ENCODE data around the gene TPP2. TPM values are rescaled to one million over a fixed set of nuclear protein-coding genes. Genes with fewer than 3 reads are reported as not detected.

Gene TPP2
- total RNA-seq, 1 donor from 2014 or later = 29.3 TPM

GRCh38 chr13:102702965-102703725 is 106.4 kb downstream of the TPP2 start:
- ATAC-seq (ENCODE audit: poor library complexity) (no peak), DNase-seq (no peak)
- intact Hi-C loops (cut with DNase I) = no loop called here

- no peak for DNase-seq
- intact Hi-C loops (cut with DNase I) = no loop called here
Measured at GRCh38 chr13:102703726-102704035, 106.9 kb downstream of the TPP2 start.

GRCh38 chr13:102704238-102705058 is 107.7 kb downstream of the TPP2 start:
- intact Hi-C loops (cut with DNase I) = no loop called here
- ATAC-seq (ENCODE audit: poor library complexity) (no peak), DNase-seq (no peak)

More at GRCh38 chr13:102703726-102704035, 106.9 kb downstream of the TPP2 start:
- ATAC-seq (ENCODE audit: poor library complexity) = no peak

- DNase-seq (no peak), ATAC-seq (ENCODE audit: poor library complexity) (no peak)
- intact Hi-C loops (cut with DNase I) = no loop called here
Measured at GRCh38 chr13:102707467-102707866, 110.7 kb downstream of the TPP2 start.

- no peak for DNase-seq
- intact Hi-C loops (cut with DNase I) = no loop called here
- ATAC-seq (ENCODE audit: poor library complexity) = no peak
Measured at GRCh38 chr13:102708211-102708610, 111.4 kb downstream of the TPP2 start.

- intact Hi-C loops (cut with DNase I) = no loop called here
- ATAC-seq (ENCODE audit: poor library complexity) (no peak), DNase-seq (no peak)
Measured at GRCh38 chr13:102708991-102709390, 112.2 kb downstream of the TPP2 start.

GRCh38 chr13:102709536-102709935 is 112.8 kb downstream of the TPP2 start:
- DNase-seq (no peak), ATAC-seq (ENCODE audit: poor library complexity) (no peak)
- intact Hi-C loops (cut with DNase I) = no loop called here

- intact Hi-C loops (cut with DNase I) = no loop called here
- ATAC-seq (ENCODE audit: poor library complexity) (peak; percentile 67), DNase-seq (no peak)
Measured at GRCh38 chr13:102710261-102710679, 113.5 kb downstream of the TPP2 start.

GRCh38 chr13:102715447-102715846 is 118.7 kb downstream of the TPP2 start:
- DNase-seq = no peak
- no peak for ATAC-seq (ENCODE audit: poor library complexity)
- intact Hi-C loops (cut with DNase I) = no loop called here

GRCh38 chr13:102718746-102719145 is 122.0 kb downstream of the TPP2 start:
- no peak for ATAC-seq (ENCODE audit: poor library complexity)

GRCh38 chr13:102721800-102722231 is 125.0 kb downstream of the TPP2 start:
- DNase-seq (no peak), ATAC-seq (ENCODE audit: poor library complexity) (no peak)
- intact Hi-C loops (cut with DNase I) = no loop called here

More at GRCh38 chr13:102718746-102719145, 122.0 kb downstream of the TPP2 start:
- intact Hi-C loops (cut with DNase I) = no loop called here
- DNase-seq = no peak

GRCh38 chr13:102724923-102725322 is 128.1 kb downstream of the TPP2 start:
- ATAC-seq (ENCODE audit: poor library complexity) (no peak), DNase-seq (no peak)
- intact Hi-C loops (cut with DNase I) = no loop called here

- DNase-seq (no peak), ATAC-seq (ENCODE audit: poor library complexity) (no peak)
- intact Hi-C loops (cut with DNase I) = no loop called here
Measured at GRCh38 chr13:102726430-102726829, 129.6 kb downstream of the TPP2 start.

Other genes with a start within 250 kb of the TPP2 start
- 2.6 TPM for gene FGF14, start 194.9 kb upstream of the TPP2 start, total RNA-seq
- gene METTL21C, start 98.1 kb downstream of the TPP2 start, total RNA-seq = not detected
- 7.8 TPM for gene TEX30, start 176.8 kb downstream of the TPP2 start, total RNA-seq
- 3.4 TPM for gene POGLUT2, start 202.0 kb downstream of the TPP2 start, total RNA-seq
- 31.0 TPM for gene BIVM, start 202.1 kb downstream of the TPP2 start, total RNA-seq
- gene ERCC5, start 249.0 kb downstream of the TPP2 start, total RNA-seq = 25.7 TPM

All from Right ventricle myocardium superior (tissue), 1 donor.